ENCODE data around the gene TXNDC12. TPM values are rescaled to one million over a fixed set of nuclear protein-coding genes. Genes with fewer than 3 reads are reported as not detected.
"Not testable (repeated sequence)": the region's sequence is repeated elsewhere in the genome, so short reads cannot be mapped to it uniquely, and the experiment has no call there.

The TXNDC12 gene
- total RNA-seq, 2 donors from 2014 or later, result 30.2 to 39.5 TPM

GRCh38 chr1:52080014-52080415 lies 25.0 kb upstream of the TXNDC12 start:
- Histone ChIP-seq H3K27ac (no peak overlapping the region), H3K4me3 (no peak overlapping the region), H3K4me1 (no peaks in the 10 kb centered on the region), H3K9me3 (no peaks in the 10 kb centered on the region), H3K36me3 (peaks cover 6% of the 10 kb centered on the region), H3K27me3 (no peaks in the 10 kb centered on the region)
- TF ChIP-seq, protein P1, sequence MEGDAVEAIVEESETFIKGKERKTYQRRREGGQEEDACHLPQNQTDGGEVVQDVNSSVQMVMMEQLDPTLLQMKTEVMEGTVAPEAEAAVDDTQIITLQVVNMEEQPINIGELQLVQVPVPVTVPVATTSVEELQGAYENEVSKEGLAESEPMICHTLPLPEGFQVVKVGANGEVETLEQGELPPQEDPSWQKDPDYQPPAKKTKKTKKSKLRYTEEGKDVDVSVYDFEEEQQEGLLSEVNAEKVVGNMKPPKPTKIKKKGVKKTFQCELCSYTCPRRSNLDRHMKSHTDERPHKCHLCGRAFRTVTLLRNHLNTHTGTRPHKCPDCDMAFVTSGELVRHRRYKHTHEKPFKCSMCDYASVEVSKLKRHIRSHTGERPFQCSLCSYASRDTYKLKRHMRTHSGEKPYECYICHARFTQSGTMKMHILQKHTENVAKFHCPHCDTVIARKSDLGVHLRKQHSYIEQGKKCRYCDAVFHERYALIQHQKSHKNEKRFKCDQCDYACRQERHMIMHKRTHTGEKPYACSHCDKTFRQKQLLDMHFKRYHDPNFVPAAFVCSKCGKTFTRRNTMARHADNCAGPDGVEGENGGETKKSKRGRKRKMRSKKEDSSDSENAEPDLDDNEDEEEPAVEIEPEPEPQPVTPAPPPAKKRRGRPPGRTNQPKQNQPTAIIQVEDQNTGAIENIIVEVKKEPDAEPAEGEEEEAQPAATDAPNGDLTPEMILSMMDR (IDR thresholded peaks at IDR 0.05), result no peak
- no peak for DNase-seq (ENCODE audit: low spot score)

GRCh38 chr1:52077277-52077676 lies 22.3 kb upstream of the TXNDC12 start:
- H3K27ac ChIP-seq; H3K36me3 ChIP-seq; H3K9me3 ChIP-seq; H3K4me3 ChIP-seq; H3K27me3 ChIP-seq; DNase-seq (ENCODE audit: low spot score); H3K4me1 ChIP-seq: not testable (repeated sequence)

DNA sequence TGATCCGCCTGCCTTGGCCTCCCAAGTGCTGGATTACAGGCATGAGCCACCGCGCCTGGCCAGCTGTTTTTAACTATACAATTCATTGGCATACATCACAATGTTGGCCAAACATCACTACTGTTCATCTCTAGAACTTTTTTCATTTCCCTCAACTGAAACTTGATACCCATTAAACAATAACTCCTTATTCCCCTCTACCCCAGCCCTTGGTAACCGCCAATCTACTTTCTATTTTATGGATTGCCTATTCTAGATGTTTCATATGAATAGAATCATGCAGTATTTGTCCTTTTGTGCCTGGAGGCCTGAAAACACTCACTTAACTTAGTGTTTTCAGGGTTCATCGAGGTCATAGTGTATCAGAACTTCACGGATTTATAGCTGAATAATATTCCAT lies 17.3 kb upstream of the TXNDC12 start:
- TF ChIP-seq, protein P1 (IDR thresholded peaks at IDR 0.05), result no peak
- Histone ChIP-seq H3K4me1 (no peaks in the 10 kb centered on the region), H3K36me3 (peaks cover 16% of the 10 kb centered on the region), H3K4me3 (no peak overlapping the region), H3K27me3 (no peaks in the 10 kb centered on the region), H3K27ac (no peak overlapping the region), H3K9me3 (no peaks in the 10 kb centered on the region)
- DNase-seq (ENCODE audit: low spot score), result no peak

GRCh38 chr1:52070704-52071103 lies 15.7 kb upstream of the TXNDC12 start:
- DNase-seq (ENCODE audit: low spot score), result no peak
- H3K27me3 ChIP-seq, result no peaks in the 10 kb centered on the region
- no peaks in the 10 kb centered on the region for H3K9me3 ChIP-seq
- TF ChIP-seq, protein P1 (IDR thresholded peaks at IDR 0.05), result no peak
- no peak overlapping the region for H3K4me3 ChIP-seq
- no peak overlapping the region for H3K27ac ChIP-seq
- H3K36me3 ChIP-seq, result peaks cover 32% of the 10 kb centered on the region
- no peaks in the 10 kb centered on the region for H3K4me1 ChIP-seq

DNA sequence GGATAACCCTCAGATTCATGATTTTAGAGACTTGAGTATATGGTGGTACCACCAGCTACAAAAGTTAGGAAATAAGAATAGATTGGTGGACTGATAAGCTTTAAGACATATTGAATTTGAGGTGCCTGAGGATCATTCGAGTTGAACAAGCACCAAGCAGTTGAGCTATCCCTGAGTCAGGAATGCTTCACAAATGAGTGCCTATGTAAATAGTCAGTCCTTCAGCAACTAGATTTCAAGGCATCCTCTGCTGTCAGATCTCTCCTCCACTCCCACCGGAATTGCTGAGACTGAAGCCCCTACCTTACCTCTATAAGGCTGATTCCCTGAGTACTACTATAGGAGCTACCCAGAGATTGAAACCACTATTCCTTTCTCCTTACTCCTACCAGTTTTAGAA lies 8.2 kb upstream of the TXNDC12 start:
- TF ChIP-seq, protein P1 (IDR thresholded peaks at IDR 0.05), result no peak
- Histone ChIP-seq H3K36me3 (peaks cover 73% of the 10 kb centered on the region), H3K4me3 (no peak overlapping the region), H3K27me3 (no peaks in the 10 kb centered on the region), H3K9me3 (no peaks in the 10 kb centered on the region), H3K27ac (no peak overlapping the region), H3K4me1 (peaks cover 0 to 10% of the 10 kb centered on the region in 2 donors)
- no peak for DNase-seq (ENCODE audit: low spot score)

DNA sequence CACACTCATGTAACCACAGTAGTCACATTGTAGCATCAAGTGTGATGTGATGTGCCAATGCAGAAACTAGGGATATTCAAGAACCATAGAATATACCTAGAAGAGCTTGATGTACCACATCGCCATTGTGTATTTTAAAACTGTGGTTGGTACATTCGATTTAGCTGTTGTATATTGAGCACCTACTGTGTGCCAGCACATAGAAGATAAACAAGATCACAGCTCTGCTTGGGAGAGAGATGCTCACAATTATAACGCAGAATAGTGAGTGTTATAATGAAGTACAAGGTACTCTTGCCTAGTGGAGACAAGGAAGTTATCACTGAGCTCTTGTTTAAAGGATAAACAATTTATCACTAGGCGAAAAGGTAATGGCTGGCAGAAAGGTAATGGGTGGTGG lies 5.8 kb upstream of the TXNDC12 start:
- DNase-seq (ENCODE audit: low spot score), result no peak
- peaks cover 50% of the 10 kb centered on the region for H3K36me3 ChIP-seq
- no peaks in the 10 kb centered on the region for H3K27me3 ChIP-seq
- TF ChIP-seq, protein P1 (IDR thresholded peaks at IDR 0.05), result no peak
- H3K9me3 ChIP-seq, result no peaks in the 10 kb centered on the region
- H3K4me1 ChIP-seq, result peaks cover 0 to 25% of the 10 kb centered on the region in 2 donors
- H3K4me3 ChIP-seq, result no peak overlapping the region
- H3K27ac ChIP-seq, result no peak overlapping the region
